Mononuclear cell (primary cell): Measurements from ENCODE around the gene SLC25A10. TPM values are rescaled to one million over a fixed set of nuclear protein-coding genes. Genes with fewer than 3 reads are reported as not detected.
"Not testable (repeated sequence)": the region's sequence is repeated elsewhere in the genome, so short reads cannot be mapped to it uniquely, and the experiment has no call there.

Experiments
- H3K27me3 ChIP-seq: 2 replicates; pipeline ENCODE4 v1.6.0; 2011; ENCODE audit warnings: low read length, control low read depth; ENCODE audit not compliant: insufficient read depth
- H3K4me1 ChIP-seq: 2 replicates; pipeline ENCODE4 v1.5.1; 2011; ENCODE audit warnings: mild to moderate bottlenecking, low read length, control low read depth; ENCODE audit not compliant: insufficient read depth
- H3K4me3 ChIP-seq: 2 replicates; pipeline ENCODE4 v1.5.1; 2011; ENCODE audit warnings: mild to moderate bottlenecking, low read length, moderate library complexity
- H3K9me3 ChIP-seq: 2 replicates; pipeline ENCODE4 v1.5.1; 2011; ENCODE audit warnings: low read depth, mild to moderate bottlenecking, control low read depth, low read length
- total RNA-seq: library from RNA; depleted of rRNA; stranded (reverse); fragments of >200 nt; gene quantifications from one replicate; pipeline ENCODE4 v1.2.3, GENCODE V29; 2012

Gene SLC25A10
- total RNA-seq, 1 donor, result 1.5 TPM

DNA sequence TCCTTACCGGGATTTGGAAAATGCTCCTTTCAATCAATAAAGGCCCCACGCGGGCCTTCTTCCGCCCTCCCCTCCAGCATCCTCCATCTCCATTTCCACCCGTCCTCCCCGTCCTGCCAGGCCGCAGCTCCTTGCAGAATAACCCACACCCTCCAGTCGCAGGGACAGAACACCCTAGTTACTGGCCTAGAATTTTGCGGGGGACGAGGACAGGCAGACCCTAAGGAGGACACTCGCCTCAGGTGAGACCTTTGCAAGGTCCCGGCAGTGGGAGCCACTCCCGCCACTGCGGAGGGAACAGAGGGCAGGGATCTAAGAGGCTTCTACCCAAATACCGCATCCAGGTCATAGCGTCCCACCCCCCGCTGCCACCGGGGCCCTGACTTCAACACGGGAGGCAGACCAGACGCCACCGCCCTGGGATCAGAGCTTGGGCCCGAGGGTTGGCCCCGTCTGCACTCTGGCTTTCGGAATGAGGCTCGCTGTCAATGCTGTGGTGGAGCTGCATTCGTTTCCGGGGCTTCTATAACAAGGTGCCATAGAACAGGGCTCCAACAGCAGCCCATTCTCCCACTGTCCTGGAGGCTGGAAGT is 26.8 kb downstream of the SLC25A10 start:
- no peaks in the 10 kb centered on the region for H3K9me3 ChIP-seq
- no peaks in the 10 kb centered on the region for H3K27me3 ChIP-seq
- no peak overlapping the region for H3K4me3 ChIP-seq
- H3K4me1 ChIP-seq, result peaks cover 16% of the 10 kb centered on the region

DNA sequence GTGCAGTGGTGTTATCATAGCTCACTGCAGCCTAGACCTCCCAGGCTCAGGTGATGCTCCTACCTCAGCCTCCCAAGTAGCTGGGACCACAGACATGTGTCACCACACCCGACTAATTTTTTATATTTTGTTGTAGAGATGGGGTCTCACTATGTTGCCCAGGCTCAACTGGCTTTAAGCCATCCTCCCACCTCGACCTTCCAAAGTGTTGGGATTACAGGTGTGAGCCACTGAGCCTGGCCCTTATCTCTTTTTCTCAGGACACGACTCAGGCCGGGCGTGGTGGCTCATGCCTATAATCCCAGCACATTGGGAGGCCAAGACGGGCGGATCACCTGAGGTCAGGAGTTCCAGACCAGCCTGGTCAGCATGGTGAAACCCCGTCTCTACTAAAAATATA is 27.5 kb downstream of the SLC25A10 start:
- not testable (repeated sequence) for H3K9me3 ChIP-seq

DNA sequence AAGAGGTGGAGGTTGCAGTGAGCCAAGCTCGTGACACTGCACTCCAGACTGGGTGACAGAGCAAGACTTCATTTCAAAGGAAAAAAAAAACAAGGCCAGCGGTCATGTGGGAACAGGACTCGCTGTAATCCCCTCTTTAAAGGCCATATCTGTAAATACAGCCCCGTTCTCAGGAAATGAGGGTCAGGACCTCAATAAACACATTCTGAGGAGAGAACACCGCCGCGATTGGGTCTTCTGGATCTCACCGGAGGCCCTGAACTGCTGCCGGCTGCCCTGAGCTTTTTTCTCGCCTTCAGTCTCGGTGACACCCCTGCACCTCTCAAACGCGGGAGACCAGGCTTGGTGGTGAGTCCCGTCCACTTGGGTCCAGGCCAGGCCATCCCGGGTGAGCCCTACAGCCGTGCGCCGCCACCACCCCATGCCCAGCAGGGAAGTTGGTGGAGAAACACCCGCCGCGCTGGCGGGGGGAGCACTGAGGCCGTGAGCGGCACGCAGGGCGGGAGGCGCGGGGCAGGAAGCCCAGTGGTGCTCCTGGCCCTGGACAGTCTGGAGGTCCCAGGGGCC is 28.4 kb downstream of the SLC25A10 start:
- Histone ChIP-seq H3K27me3 (no peaks in the 10 kb centered on the region), H3K4me3 (no peak overlapping the region), H3K4me1 (peaks cover 11% of the 10 kb centered on the region), H3K9me3 (no peaks in the 10 kb centered on the region)

More for the DNA sequence above, 27.5 kb downstream of the SLC25A10 start:
- not testable (repeated sequence) for H3K27me3 ChIP-seq, H3K4me3 ChIP-seq
- peaks cover 16% of the 10 kb centered on the region for H3K4me1 ChIP-seq

- Histone ChIP-seq H3K27me3 (no peaks in the 10 kb centered on the region), H3K9me3 (no peaks in the 10 kb centered on the region), H3K4me1 (peaks cover 4% of the 10 kb centered on the region), H3K4me3 (no peak overlapping the region)
Measured at GRCh38 chr17:81741049-81741593, 29.0 kb downstream of the SLC25A10 start.

DNA sequence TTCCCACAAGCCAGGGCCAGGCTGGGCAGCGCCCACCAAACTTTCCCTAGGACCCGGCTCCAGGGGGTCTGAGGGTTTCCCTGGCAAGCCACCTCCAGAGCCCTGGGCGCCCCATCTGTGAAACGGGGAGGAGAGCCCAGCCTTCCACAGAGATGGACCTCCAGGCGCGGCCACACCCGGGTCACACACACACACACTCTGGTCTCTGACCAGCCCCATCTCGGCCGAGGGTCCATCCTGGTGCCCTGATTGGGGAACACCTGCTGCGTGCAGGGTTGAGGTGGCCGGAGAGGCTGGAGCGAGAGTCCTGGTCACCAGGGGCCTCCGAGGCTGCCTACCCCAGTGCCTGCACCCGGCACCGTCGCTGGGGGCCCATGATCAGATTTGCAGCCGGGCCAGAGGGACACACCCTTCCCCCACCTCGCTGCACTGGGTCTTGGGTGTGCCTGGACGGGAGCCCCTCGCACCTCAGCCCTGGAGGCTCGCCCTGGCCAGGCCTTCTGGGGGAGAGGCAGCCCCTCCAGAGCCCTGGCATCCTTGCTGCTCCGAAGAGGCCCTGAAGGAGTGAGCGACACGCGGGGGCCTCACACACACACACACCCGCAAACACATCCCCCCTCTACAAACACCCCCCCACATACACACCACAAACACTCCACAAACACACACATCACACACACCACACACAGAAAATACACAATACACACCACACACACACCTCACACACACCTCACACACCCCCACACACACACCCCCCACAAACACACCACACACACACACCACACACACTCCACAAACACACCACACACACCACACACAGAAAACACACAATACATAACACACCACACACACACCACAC is 29.7 kb downstream of the SLC25A10 start:
- H3K9me3 ChIP-seq, result no peaks in the 10 kb centered on the region
- no peaks in the 10 kb centered on the region for H3K27me3 ChIP-seq
- peaks cover 3% of the 10 kb centered on the region for H3K4me1 ChIP-seq
- H3K4me3 ChIP-seq, result no peak overlapping the region

Other genes starting within 250 kb of the SLC25A10 start
- gene ACTG1, start 199.5 kb upstream of the SLC25A10 start, total RNA-seq, result 2,327 TPM
- 0.52 TPM for gene FSCN2, start 183.9 kb upstream of the SLC25A10 start, total RNA-seq
- 13.5 TPM for gene FAAP100, start 159.9 kb upstream of the SLC25A10 start, total RNA-seq
- 46.5 TPM for gene NPLOC4, start 75.2 kb upstream of the SLC25A10 start, total RNA-seq
- gene TSPAN10, start 75.1 kb upstream of the SLC25A10 start, total RNA-seq, result 0.10 TPM
- gene PDE6G, start 55.7 kb upstream of the SLC25A10 start, total RNA-seq, result 2.1 TPM
- gene OXLD1, start 45.7 kb upstream of the SLC25A10 start, total RNA-seq, result 19.3 TPM
- gene CCDC137, start 45.5 kb upstream of the SLC25A10 start, total RNA-seq, result 4.4 TPM
- 15.5 TPM for gene ARL16, start 28.5 kb upstream of the SLC25A10 start, total RNA-seq
- gene HGS, start 28.3 kb upstream of the SLC25A10 start, total RNA-seq, result 57.0 TPM
- 3.7 TPM for gene MRPL12, start 8.9 kb upstream of the SLC25A10 start, total RNA-seq
- gene GCGR, start 91.9 kb downstream of the SLC25A10 start, total RNA-seq, result not detected
- gene MCRIP1, start 121.0 kb downstream of the SLC25A10 start, total RNA-seq, result 32.3 TPM
- gene PPP1R27, start 122.8 kb downstream of the SLC25A10 start, total RNA-seq, result not detected
- gene P4HB, start 148.3 kb downstream of the SLC25A10 start, total RNA-seq, result 239 TPM
- 189 TPM for gene ARHGDIA, start 159.1 kb downstream of the SLC25A10 start, total RNA-seq
- gene ALYREF, start 179.3 kb downstream of the SLC25A10 start, total RNA-seq, result 77.9 TPM
- gene ANAPC11, start 179.4 kb downstream of the SLC25A10 start, total RNA-seq, result 36.3 TPM
- 0.10 TPM for gene NPB, start 190.0 kb downstream of the SLC25A10 start, total RNA-seq
- gene PCYT2, start 199.1 kb downstream of the SLC25A10 start, total RNA-seq, result 10.6 TPM
- gene SIRT7, start 205.9 kb downstream of the SLC25A10 start, total RNA-seq, result 21.6 TPM
- 14.9 TPM for gene MAFG, start 215.5 kb downstream of the SLC25A10 start, total RNA-seq
- gene PYCR1, start 225.0 kb downstream of the SLC25A10 start, total RNA-seq, result 0.52 TPM
- gene MYADML2, start 234.9 kb downstream of the SLC25A10 start, total RNA-seq, result not detected
- gene NOTUM, start 248.9 kb downstream of the SLC25A10 start, total RNA-seq, result not detected